ENCODE data around the gene MRPL20.

DNA sequence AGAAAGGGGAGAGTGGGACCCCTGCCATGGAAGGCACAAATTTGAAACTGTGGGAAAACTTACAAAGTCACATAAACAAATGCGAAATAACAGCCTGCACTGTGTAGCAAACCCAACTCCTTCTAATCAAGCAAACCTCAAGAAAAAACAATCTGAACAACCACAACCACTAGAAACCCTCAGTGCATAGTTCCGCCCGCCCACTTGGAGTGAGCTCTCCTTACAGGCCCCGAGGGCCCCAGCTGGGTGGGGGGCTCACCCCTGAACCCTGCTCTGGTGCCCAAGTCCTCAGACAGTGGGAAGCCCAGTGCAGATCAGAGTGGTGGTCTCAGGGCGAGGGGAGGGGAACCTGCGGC, 47.8 kb downstream of the MRPL20 start:
- no peak for TF ChIP-seq EZH2 (IDR thresholded peaks at IDR 0.05; ENCODE audit: borderline replicate concordance, low read length)
- TF ChIP-seq CTCF (IDR thresholded peaks at IDR 0.05; ENCODE audit: low read length): no peak

Measured in OCI-LY1 (cell line).